HFF-Myc (cell line): Measurements from ENCODE around the gene DENND1C.

ENCODE experiments used
- DNase-seq: peaks from one replicate; pipeline ENCODE4 v3.0.0-alpha.2; 2011; ENCODE audit warnings: low read depth; ENCODE audit errors: extremely low read depth
- H3K4me3 ChIP-seq: replicated peaks from 2 replicates; pipeline ENCODE4 v1.5.1; 2011; ENCODE audit warnings: low read depth, mild to moderate bottlenecking, control low read depth, low read length
- TF ChIP-seq, protein P1 (sequence below): IDR thresholded peaks from 2 replicates; pipeline ENCODE4 v1.5.1; 2012; ENCODE audit warnings: mild to moderate bottlenecking, low read depth, low read length, control low read depth; ENCODE audit errors: missing control alignments

DENND1C gene

DNA sequence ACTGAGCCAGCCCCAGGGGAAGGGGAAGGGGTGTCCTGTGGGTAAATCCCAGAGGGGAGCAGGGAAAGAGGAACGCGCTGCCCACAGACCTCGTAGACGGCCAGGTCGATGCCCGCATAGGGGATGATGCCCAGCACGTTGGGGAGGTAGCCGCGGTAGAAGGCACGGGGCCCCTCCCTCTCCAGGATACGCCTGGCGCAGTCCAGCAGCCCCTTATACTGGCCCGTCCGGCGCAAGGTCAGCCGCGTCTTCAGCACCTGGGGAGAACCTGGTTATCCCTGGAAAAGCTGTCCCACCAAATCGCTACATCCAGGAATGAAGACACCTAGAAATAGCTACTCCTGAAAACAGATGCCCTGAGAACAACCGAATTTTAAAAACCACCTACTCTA lies 29.4 kb downstream of the DENND1C start:
- DNase-seq = no peak
- TF ChIP-seq, protein P1, sequence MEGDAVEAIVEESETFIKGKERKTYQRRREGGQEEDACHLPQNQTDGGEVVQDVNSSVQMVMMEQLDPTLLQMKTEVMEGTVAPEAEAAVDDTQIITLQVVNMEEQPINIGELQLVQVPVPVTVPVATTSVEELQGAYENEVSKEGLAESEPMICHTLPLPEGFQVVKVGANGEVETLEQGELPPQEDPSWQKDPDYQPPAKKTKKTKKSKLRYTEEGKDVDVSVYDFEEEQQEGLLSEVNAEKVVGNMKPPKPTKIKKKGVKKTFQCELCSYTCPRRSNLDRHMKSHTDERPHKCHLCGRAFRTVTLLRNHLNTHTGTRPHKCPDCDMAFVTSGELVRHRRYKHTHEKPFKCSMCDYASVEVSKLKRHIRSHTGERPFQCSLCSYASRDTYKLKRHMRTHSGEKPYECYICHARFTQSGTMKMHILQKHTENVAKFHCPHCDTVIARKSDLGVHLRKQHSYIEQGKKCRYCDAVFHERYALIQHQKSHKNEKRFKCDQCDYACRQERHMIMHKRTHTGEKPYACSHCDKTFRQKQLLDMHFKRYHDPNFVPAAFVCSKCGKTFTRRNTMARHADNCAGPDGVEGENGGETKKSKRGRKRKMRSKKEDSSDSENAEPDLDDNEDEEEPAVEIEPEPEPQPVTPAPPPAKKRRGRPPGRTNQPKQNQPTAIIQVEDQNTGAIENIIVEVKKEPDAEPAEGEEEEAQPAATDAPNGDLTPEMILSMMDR = no peak
- no peak overlapping the region for H3K4me3 ChIP-seq

DNA sequence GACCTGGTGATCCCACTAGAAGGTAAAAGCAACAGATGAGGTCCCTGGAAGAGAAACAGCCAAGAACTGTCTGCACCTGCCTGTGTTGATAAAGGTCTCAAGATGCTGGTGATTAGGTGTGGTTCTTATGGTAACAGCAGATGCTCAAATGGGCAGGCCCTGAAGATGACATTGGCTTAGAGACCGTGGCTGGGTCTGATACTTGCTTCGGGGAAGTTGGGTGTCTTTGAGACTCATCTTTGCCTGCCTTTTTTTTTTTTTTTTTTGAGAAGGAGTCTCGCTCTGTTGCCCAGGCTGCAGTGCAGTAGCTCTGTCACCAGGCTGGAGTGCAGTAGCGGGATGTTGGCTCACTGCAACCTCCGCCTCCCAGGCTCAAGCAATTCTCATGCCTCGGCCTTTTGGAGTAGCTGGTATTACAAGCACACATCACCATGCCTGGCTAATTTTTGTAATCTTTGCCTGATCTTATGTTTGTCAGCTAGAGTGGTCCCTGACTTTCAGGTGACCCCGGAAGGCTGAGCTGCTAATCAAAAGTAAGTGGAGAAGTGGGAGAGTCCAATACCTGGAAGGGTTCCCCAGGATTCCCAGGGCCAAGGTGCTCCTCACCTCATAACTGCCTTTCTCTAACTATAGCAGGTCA lies 29.9 kb downstream of the DENND1C start:
- TF ChIP-seq, protein P1 = no peak
- no peak overlapping the region for H3K4me3 ChIP-seq
- DNase-seq = no peak

DNA sequence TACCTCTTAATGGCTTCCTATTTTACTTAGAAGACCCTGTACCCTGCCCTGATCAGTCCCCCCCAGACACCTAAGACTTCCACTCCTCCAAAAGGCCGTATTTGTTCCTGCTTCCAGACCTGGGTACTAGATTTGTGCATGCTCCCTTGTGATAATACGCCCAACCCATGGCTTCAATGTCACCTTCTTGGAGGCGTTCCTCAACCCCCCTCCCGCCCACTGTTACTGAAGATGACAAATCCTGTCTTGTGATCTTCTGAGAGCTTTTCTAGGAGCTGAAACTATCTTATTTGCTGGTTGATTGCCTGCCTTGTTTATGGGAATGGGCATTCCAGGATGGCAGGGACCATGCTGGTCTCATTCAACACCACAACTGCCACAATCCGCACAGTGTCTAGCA lies 31.4 kb downstream of the DENND1C start:
- no peak for DNase-seq
- H3K4me3 ChIP-seq = no peak overlapping the region
- TF ChIP-seq, protein P1 = no peak

- no peak overlapping the region for H3K4me3 ChIP-seq
- DNase-seq = no peak
- TF ChIP-seq, protein P1 = no peak
Observed at GRCh38 chr19:6448045-6448444, 33.5 kb downstream of the DENND1C start.

DNA sequence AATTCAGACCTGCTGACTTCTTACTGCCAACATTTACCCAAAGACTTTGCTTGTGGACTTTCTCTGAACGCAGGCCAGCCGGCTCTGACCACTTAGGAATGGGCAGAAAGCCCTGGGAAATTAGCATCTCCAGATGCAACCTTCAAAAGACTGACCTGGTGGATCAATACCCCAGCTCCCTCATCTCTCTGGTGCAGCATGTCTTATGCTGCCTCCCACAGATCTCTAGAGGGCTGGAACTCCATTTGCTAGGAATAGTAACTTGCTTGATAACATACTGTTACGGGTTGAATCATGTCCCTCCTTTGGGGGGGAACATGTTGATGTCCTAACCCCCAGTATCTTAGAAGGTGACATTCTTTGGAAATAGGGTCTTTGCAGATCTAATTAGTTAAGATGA lies 35.1 kb downstream of the DENND1C start:
- DNase-seq = no peak
- TF ChIP-seq, protein P1 = no peak
- H3K4me3 ChIP-seq = no peak overlapping the region

DNA sequence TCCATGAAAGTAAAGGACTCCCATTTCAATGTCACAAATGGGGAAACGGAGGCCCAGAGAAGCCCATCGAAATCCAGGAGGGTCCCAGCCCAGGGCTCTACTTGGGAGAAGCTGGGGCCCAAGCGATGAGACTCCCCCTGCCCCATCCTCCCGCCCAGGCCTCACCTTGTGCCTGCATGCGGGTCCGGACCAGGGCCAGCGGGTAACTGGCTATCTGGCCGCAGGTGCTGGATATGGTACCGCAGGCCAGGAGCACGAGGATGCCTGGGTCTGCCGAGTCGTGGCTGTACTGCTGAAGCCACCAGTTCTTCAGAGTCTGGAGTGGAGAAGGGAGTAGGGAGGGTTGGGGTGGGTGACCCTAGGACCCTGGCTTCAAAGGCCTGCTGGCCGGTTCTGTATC lies 37.6 kb downstream of the DENND1C start:
- no peak overlapping the region for H3K4me3 ChIP-seq
- TF ChIP-seq, protein P1 = no peak
- DNase-seq = no peak
